ENCODE measurements around the gene ZNF385B.
A peak's percentile ranks its signal among the peaks of the same experiment; 100 is the strongest.

Gene ZNF385B

DNA sequence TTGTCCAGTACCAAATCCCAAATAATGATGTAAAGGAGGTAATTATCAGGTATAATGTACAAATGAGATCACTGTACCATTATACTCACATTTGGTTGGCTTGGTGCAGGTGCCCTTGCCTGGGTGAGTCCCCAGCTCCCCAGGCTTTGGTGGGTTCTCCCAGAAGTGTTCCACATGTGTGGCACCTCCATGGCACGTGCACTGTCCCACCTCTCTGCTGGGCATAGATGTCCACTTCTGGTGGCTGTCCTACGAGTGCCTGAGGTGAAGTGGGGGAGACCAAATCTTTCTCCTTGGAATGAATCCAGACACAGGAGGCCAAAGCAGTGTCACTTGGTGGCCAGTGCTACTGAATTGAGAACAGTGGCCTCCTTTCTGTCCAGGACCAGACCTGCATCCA lies 434.3 kb downstream of the ZNF385B start:
- H3K4me3 ChIP-seq (ENCODE audit: severe bottlenecking): no peak overlapping the region
- H3K27ac ChIP-seq (ENCODE audit: poor library complexity, severe bottlenecking): no peak overlapping the region
- H3K36me3 ChIP-seq (ENCODE audit: low read depth): no peaks in the 10 kb centered on the region
- TF ChIP-seq, protein P1, sequence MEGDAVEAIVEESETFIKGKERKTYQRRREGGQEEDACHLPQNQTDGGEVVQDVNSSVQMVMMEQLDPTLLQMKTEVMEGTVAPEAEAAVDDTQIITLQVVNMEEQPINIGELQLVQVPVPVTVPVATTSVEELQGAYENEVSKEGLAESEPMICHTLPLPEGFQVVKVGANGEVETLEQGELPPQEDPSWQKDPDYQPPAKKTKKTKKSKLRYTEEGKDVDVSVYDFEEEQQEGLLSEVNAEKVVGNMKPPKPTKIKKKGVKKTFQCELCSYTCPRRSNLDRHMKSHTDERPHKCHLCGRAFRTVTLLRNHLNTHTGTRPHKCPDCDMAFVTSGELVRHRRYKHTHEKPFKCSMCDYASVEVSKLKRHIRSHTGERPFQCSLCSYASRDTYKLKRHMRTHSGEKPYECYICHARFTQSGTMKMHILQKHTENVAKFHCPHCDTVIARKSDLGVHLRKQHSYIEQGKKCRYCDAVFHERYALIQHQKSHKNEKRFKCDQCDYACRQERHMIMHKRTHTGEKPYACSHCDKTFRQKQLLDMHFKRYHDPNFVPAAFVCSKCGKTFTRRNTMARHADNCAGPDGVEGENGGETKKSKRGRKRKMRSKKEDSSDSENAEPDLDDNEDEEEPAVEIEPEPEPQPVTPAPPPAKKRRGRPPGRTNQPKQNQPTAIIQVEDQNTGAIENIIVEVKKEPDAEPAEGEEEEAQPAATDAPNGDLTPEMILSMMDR (IDR thresholded peaks at IDR 0.05; ENCODE audit: poor library complexity, severe bottlenecking): no peak
- H3K4me1 ChIP-seq (ENCODE audit: insufficient read depth, poor library complexity, severe bottlenecking): no peaks in the 10 kb centered on the region
- H3K27me3 ChIP-seq (ENCODE audit: insufficient read depth, poor library complexity, severe bottlenecking): no peaks in the 10 kb centered on the region
- DNase-seq (ENCODE audit: low spot score): no peak
- ATAC-seq (ENCODE audit: low read depth): no peak
- no peaks in the 10 kb centered on the region for H3K9me3 ChIP-seq (ENCODE audit: severe bottlenecking)

DNA sequence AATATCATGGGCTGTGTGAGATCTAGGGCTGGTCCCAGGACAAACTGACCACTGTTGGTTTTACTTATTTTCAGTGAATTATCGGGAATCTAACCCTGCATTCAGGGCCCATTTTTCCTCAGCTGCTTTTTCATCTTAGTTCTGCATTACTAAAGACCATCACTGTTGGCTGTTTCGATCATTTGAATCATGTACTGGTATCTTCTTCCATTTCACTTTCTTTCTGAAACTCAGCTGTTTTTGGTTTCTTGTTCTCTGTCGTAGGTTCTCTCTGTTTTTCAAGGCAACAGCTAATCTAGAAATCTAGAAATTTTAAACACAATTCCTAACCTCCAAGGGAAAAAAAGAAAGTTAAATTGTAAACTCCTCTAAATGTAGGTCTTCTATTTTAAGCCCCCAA lies 436.8 kb downstream of the ZNF385B start:
- ATAC-seq (ENCODE audit: low read depth) (no peak), DNase-seq (ENCODE audit: low spot score) (no peak)
- no peak overlapping the region for H3K27ac ChIP-seq (ENCODE audit: poor library complexity, severe bottlenecking)
- TF ChIP-seq, protein P1 (IDR thresholded peaks at IDR 0.05; ENCODE audit: poor library complexity, severe bottlenecking): no peak
- no peak overlapping the region for H3K4me3 ChIP-seq (ENCODE audit: severe bottlenecking)
- H3K36me3 ChIP-seq (ENCODE audit: low read depth): no peaks in the 10 kb centered on the region
- H3K27me3 ChIP-seq (ENCODE audit: insufficient read depth, poor library complexity, severe bottlenecking): no peaks in the 10 kb centered on the region
- no peaks in the 10 kb centered on the region for H3K9me3 ChIP-seq (ENCODE audit: severe bottlenecking)
- no peaks in the 10 kb centered on the region for H3K4me1 ChIP-seq (ENCODE audit: insufficient read depth, poor library complexity, severe bottlenecking)

- DNase-seq (ENCODE audit: low spot score) (no peak), ATAC-seq (ENCODE audit: low read depth) (peak; percentile 94)
- Histone ChIP-seq H3K36me3 (ENCODE audit: low read depth) (no peaks in the 10 kb centered on the region), H3K27me3 (ENCODE audit: insufficient read depth, poor library complexity, severe bottlenecking) (no peaks in the 10 kb centered on the region), H3K4me1 (ENCODE audit: insufficient read depth, poor library complexity, severe bottlenecking) (no peaks in the 10 kb centered on the region), H3K9me3 (ENCODE audit: severe bottlenecking) (no peaks in the 10 kb centered on the region), H3K4me3 (ENCODE audit: severe bottlenecking) (no peak overlapping the region), H3K27ac (ENCODE audit: poor library complexity, severe bottlenecking) (no peak overlapping the region)
- TF ChIP-seq, protein P1 (IDR thresholded peaks at IDR 0.05; ENCODE audit: poor library complexity, severe bottlenecking): peak; percentile 91
Observed at GRCh38 chr2:179422037-179422643, 439.3 kb downstream of the ZNF385B start.

GRCh38 chr2:179417436-179417949 lies 443.9 kb downstream of the ZNF385B start:
- DNase-seq (ENCODE audit: low spot score): no peak
- H3K27ac ChIP-seq (ENCODE audit: poor library complexity, severe bottlenecking): no peak overlapping the region
- TF ChIP-seq, protein P1 (IDR thresholded peaks at IDR 0.05; ENCODE audit: poor library complexity, severe bottlenecking): no peak

DNA sequence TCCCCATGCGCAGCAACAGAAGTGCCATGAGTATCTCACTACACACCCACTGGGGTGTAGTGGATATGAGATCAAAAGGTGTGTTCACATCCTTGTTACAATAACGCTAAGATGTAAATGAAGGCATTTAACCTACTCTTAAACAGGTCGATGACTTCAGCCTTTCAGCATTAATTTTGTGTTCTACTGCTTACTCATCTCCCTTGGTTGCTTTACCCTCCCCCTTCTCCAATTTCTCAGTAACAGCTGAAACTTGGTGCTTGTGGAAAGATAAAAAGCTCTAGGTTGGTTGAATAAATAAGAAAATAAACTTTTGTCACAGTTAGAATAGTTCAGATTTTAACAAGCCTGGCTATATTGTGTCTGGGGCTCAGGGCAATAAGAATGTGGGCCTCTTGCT lies 449.3 kb downstream of the ZNF385B start:
- Histone ChIP-seq H3K36me3 (ENCODE audit: low read depth) (no peaks in the 10 kb centered on the region), H3K9me3 (ENCODE audit: severe bottlenecking) (no peaks in the 10 kb centered on the region), H3K27me3 (ENCODE audit: insufficient read depth, poor library complexity, severe bottlenecking) (no peaks in the 10 kb centered on the region), H3K4me3 (ENCODE audit: severe bottlenecking) (no peak overlapping the region), H3K27ac (ENCODE audit: poor library complexity, severe bottlenecking) (no peak overlapping the region), H3K4me1 (ENCODE audit: insufficient read depth, poor library complexity, severe bottlenecking) (no peaks in the 10 kb centered on the region)
- DNase-seq (ENCODE audit: low spot score) (no peak), ATAC-seq (ENCODE audit: low read depth) (peak; percentile 44; the same call in 1 of the 3 replicates)
- TF ChIP-seq, protein P1 (IDR thresholded peaks at IDR 0.05; ENCODE audit: poor library complexity, severe bottlenecking): no peak

More at GRCh38 chr2:179417436-179417949, 443.9 kb downstream of the ZNF385B start:
- Histone ChIP-seq H3K27me3 (ENCODE audit: insufficient read depth, poor library complexity, severe bottlenecking) (no peaks in the 10 kb centered on the region), H3K4me1 (ENCODE audit: insufficient read depth, poor library complexity, severe bottlenecking) (no peaks in the 10 kb centered on the region), H3K4me3 (ENCODE audit: severe bottlenecking) (no peak overlapping the region), H3K36me3 (ENCODE audit: low read depth) (no peaks in the 10 kb centered on the region), H3K9me3 (ENCODE audit: severe bottlenecking) (no peaks in the 10 kb centered on the region)
- ATAC-seq (ENCODE audit: low read depth): no peak
